Ureter (tissue), 1 donor: Measurements from ENCODE around the gene PLEKHB2. TPM values are rescaled to one million over a fixed set of nuclear protein-coding genes. Genes with fewer than 3 reads are reported as not detected.
"Not testable (repeated sequence)": the region's sequence is repeated elsewhere in the genome, so short reads cannot be mapped to it uniquely, and the experiment has no call there.

Experiments
- DNase-seq: peaks from one replicate; pipeline ENCODE4 v3.0.0-alpha.2; 2020; ENCODE audit warnings: low spot score
- total RNA-seq: library from RNA; stranded (reverse); gene quantifications from one replicate; pipeline ENCODE4 v1.2.4, GENCODE V29; 2023
- donor health status: DM: yes; HTN: yes; CAD: no.

The PLEKHB2 gene
- total RNA-seq, 1 donor from 2014 or later: 57.7 TPM

DNA sequence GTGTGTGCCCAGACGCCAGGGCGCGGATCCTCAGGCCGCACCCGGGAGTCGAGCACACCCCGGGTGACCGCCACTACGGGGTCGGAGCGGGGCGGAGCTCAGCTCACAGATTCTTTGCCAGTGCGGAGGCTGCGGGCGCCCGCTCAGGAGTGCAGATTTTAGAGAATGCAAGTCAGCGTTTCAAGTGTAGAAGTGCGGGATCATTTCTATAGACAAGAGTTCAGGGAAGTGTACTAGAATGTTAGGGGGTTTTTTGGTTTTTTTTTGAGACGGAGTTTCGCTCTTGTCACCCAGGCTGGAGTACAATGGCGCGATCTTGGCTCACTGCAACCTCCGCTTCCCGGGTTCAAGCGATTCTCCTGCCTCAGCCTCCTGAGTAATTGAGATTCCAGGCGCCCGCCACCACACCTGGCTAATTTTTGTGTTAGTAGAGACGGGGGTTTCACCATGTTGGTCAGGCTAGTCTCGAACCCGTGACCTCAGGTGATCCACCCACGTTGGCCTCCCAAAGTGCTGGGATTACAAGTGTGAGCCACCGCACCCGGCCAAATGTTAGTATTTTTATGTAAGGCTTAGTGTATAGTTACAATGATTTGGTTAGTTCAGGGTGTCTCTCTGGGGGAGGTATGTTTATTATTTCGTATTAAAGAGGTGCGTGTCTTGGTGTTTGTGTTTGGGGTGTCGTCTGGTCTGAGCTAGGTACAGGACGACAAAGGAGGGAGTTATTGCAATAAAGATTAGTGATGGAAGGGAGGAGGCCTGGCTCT is 11.3 kb upstream of the PLEKHB2 start:
- no peak for DNase-seq

DNA sequence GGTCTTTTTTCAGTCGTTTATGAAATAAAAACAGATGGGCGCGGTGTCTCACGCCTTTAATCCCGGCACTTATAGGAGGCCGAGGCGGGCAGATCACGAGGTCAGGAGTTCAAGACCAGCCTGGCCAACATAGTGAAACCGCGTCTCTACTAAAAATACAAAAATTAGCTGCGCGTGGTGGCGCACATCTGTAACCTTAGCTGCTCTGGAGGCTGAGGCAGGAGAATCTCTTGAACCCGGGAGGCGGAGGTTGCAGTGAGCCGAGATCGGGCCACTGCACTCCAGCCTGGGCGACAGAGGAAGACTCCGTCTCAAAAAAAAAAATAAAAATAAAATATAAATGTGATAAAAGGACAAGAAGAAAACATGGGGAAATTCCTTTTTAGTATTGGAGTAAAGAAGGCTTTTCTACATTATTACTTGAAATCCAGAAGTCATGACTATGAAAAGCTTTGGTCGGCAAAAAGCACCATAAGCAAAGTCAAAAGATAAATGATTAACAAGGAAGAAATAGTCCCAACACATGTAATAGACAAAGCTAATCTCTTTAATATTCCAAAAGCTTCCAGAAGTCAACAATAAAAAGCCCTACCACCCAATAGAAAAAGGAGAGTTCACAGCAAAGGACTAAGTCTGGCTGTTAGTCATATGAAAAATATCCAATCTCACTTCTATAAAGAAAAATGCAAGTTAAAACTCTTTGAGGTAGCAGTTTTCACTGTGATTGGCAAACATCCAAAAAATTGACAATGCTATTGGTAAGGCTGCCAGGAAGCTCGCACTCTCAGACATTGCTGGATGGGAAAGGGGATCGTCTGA is 10.5 kb upstream of the PLEKHB2 start:
- DNase-seq: no peak

DNA sequence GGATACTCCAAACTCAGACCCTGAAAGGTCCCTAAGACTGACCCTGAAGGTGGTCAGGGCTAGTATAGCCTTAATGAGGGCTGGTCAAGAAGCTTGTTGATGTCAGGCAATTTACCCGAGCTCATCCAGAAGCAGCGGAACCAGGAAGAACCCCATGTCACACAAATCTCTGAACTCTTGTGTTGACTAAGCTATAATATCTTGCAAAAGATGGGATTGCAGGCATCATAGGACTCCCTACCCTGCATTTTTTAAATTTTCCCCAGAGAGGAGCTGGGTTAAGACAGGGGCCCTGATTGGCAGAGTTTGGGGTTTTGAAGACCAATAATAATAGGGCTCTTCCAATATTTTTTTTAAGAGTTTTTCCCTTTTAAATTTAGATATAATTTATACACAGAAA is 2.0 kb upstream of the PLEKHB2 start:
- DNase-seq: no peak

DNA sequence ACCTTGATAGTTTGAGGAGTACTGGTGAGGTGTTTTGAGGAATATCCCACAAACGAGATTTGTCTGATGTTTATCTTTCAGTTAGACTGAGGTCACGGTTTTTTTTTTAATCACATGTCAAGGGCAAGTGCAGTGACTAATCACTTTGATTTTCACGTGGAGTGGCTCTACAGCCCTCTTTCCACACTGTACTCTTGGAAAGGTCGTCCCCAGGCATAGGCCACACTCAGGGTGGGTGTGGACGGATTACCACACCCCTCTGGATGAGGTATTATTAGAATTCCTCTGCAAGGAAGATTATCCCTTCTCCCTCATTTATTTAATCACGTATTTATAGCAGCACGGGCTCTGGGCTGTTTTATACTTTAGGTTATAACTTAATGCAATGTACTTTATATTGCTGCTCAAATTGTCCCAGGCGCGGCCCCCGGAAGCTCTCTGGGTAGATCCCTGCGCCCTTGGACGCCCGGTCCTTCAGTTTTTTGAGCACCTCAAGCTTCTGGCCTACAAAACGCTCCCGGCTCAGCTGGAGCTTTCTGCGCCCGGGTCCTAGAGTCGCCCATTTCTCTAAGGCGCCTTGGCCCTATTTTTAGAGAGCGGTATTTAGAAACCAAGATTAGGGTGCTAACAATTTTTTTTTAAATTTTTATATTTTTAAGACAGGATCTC is 515 bp upstream of the PLEKHB2 start:
- DNase-seq: peak; percentile 81

DNA sequence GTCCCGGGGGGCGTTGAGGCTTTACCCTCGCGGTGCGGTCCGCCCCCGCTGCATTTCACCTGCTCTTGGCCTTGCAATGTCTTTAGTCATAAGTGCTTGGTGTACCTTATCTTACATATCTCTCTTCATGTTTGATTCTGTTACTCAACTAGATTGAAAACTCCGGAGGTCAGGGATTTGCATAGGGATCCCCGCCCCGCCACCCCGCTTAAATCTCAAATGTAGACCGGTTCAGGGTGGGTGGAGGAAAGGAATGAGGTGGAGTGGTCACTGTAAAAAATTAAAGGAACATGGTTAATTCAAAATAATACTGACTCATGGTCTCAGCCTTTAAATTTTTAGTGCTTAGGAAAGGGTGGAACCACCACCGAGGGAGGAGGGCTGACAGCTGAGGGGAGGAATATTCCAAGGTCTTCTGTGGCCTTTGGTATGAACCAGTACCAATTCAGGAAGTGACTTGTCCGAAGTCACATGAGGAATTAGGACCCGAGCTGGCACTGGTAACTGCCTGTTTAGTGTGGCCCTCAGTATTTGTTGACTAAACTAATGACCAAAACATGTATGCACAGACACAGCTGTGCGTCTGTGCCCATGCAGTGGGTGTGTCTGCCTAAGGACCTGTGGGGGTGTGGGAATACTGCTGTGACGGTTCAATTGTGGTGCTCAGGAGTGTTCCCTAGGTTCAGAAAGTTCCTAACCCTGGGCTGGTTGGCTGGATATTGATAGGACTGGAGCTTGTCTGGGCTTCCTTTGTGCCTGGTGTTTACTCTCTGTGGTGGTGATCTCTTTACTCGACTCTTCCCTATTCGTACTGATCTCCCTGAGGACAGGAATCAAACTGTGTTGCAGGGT is 1.0 kb downstream of the PLEKHB2 start:
- peak; percentile 52 for DNase-seq

DNA sequence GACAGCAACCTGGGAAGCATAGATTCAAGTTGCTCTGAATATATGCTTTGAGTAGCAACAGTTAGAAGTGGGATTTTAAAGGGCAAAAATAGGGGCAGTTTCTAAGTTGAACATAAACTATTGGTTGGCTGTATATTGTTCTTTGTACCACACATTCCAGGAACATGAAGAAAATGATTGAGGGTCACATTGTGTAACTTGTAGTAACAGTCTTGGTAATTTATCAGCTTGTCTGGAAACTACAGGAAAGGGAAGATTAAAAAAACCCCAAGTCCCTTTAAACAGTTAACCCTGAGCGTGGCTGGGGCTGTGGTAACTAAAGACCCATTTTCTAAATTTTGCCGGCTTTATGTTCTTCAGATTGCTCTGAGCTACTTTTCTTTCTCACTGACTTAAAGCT is 7.4 kb downstream of the PLEKHB2 start:
- DNase-seq: no peak

DNA sequence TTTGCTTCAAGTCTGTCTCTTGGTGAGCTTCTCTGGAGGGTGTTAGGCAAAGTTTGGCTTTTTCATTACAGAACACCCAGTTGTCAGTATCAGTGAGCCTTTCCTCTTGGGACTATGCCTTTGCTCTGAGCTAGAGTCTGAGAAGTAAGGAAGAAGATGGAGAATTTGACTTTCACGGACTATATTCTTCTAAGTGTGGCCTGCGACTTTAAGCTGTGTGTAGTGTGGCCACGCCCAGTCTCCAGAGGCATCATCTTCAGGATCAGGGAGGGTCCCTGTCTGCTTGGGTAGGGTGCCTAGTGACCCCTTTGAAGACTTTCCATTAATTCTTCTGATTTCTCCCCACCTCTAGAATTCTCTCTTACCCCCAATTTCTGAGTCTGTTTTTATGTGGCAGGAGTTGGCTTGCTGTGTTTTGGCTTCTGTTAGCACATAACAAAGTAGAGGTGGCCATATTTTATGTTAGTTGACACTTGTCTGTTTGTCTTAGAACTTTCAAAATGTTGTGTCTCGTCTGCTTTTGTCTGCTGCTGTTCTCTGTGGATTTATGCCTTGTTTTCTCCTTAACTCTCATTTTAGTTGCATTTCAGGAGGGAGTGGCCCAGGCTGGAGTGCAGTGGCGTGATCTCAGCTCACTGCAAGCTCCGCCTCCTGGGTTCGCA is 8.6 kb downstream of the PLEKHB2 start:
- no peak for DNase-seq

DNA sequence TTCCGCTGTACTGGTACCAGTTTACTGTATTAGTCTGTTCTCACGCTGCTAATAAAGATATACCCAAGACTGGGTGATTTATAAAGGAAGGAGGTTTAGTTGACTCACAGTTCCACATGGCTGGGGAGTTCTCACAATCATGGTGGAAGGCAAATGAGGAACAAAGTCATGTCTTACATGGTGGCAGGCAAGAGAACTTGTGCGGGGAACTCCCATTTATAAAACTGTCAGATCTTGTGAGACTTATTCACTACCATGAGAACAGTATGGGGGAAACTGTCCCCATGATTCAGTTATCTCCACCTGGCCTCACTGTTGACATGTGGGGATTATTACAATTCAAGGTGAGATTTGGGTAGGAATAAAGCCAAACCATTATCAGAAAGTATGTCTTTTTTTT is 9.8 kb downstream of the PLEKHB2 start:
- not testable (repeated sequence) for DNase-seq

DNA sequence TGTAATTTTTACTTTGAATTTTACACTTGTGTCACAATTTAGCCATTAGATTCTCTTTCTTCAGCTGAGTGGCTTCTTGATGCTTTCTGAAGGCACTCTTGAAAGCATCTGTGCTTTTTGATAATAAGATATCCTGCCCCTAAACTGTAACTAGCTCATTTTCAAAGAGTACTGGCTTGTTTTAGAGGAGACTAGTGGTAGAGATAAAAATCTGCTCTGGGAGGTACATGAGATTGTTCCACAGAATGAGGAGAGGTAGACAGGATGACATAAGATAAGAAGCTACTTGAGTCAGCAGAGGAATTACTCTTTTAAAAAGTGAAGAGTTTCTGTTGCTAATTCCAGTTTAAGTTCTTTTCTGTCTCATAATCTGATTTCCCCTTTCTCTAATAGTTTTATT is 10.6 kb downstream of the PLEKHB2 start:
- DNase-seq: no peak

DNA sequence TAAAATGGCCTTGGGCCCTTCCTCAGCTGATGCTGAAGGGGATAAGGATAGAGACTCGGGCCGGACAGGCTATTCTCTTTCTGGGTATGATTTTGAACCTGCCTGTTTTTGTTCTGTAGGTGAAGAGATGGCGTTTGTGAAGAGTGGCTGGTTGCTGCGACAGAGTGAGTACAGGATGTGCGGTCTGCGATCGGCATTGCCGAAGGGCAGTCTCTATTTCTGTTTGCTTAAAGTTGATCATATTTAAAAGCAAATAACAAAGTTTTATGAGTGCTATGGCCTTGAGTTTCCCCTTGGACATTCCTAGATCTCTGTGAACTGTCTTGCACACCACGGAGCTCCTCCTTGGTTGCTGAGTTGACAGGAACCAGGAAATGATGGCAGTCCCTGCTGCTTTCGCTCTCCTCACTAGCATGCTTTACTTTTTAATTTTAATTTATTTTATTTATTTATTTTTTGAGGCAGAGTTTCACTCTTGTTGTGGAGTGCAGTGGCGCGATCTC is 15.7 kb downstream of the PLEKHB2 start:
- DNase-seq: no peak

DNA sequence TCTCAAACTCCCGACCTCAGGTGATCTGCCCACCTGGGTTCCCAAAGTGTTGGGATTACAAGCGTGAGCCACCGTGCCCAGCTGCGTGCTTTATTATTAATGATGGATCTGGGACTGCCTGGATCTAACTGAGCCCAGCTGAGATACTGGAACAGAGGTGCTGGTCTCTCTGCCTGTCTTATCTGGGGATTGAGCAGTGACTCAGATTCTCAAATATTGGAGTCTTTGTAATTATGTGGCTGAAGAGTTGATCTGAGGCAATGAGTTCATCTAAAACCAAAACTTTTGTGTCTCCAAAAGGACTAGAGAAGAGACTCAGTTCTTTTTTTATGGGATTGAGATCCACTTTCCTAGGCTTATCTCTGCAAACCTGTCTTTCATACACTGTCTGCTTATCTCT is 16.3 kb downstream of the PLEKHB2 start:
- DNase-seq: no peak

DNA sequence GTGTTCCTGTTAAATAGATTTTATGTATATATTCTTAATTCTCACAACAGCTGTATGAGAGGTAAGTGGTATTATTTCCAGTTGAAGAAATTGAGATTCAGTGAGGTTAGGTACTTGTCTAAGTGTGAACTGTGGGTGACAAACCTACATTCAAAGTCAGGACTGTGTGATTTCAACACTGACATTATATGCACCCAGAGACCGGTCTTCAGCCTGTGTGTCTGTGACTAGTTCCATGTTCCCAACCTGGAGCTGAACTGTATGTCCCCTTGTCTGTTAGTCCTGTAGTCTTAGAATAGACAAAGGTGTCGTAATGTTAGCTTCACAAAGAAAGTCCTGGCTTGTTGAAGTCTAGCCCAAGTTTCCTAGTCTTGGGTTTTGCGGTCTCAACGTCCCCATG is 17.4 kb downstream of the PLEKHB2 start:
- DNase-seq: no peak

DNA sequence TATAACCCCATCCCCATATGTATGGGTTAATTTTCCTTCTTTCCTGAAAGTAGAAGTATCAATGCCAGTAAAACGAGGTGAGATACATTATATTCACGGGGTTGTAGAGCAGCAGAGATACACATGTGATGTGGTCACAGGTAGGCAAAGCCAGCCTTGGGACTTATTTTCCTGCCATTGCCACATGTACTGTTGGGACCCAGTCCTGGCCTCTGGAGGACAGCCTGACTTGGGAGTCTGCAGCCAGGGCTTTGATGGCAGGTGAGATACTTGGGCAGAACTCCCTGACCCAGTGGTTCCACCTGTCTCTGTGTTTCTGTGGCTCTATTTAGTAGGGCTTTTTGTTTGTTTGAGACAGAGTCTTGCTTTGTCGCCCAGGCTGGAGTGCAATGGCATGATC is 18.1 kb downstream of the PLEKHB2 start:
- DNase-seq: no peak

DNA sequence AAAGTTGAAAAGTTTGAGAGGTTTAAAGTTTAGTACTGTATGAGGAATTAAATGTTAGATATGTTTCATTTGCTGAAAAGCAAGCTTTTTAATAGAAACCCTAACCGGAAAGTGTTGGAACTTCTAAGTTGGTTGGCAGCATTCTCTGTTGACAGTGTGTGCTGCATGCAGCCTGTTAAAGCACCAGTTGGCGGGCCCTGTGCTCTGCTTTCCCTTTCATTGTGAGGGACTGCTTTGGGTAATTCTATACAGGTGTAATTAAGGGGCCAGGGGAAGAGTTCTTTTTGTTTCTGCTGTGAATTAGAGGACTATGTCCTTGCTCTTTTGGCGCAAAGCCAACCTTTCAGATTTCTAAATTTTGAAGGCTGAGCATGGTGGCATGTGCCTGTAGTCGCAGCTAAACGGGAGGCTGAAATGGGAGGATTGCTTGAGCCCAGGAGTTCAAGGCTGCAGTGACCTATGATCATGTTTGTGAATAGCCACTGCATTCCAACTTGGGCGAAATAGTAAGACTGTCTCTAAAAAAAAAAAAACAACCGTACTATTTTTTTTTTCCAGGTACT is 20.1 kb downstream of the PLEKHB2 start:
- DNase-seq: no peak

DNA sequence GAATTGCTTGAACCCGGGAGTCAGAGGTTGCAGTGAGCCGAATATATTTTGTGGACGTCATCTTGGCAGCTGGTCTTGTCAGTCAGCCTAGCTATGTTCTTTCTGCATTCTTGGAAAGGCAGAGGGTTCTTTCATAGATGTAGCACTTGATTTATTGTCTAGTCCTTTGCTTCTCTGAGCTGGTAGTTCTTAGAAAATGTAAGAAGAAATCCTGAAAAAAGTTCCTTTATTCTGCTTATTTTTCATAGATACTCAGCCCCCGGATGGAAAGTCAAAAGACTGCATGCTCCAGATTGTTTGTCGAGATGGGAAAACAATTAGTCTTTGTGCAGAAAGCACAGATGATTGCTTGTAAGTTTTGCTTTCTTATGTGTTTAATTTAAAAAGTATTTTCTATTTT is 21.3 kb downstream of the PLEKHB2 start:
- no peak for DNase-seq

DNA sequence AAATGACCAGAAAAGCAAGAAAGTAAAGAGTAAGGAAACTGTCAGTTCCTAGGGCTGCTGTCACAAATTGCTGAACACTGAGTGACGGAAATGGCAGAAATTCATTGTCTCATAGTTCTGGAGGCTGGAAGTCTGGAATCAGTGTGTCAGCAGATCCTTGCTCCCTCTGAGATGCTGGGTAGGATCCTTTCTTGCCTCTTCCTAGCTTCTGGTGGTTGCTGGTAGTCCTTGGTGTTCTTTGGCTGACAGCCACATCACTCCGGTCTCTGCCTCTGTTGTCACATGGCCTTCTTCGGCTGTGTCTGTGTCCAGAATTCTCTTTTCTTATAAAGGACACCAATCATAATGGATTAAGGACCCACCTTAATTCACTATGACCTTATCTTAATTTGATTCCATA is 21.9 kb downstream of the PLEKHB2 start:
- DNase-seq: no peak

DNA sequence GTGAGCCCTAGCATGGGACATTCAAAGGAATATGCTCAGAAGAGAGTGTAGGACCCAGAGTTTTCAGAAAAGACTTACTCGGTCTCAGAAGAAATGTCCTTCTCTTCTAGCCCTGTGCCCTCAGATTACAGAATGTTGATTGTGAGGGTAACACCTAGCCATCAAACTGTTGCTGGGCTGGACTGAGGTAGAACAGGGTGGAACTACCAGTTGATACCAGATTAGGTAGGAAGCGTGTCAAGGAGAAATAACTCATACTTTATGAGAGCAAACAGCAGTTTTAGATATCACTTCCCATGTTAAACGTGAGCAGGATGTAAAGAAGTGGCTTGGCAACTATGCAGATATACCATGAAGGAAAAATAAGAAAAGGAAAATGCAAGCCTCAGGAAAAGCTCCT is 22.8 kb downstream of the PLEKHB2 start:
- no peak for DNase-seq

DNA sequence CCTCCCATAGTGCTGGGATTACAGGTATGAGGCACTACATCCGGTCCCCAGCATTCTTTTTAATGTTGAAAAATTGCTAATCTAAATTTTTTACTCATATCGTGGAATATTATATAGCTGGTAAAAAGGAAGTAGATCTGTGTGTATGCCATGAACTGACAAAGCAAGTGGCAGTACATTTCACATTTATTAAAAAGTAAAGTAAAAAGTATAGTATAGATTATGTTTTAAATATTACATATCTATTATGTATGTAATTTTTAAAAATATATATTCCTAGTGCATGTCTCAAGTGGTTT is 25.1 kb downstream of the PLEKHB2 start:
- DNase-seq: no peak

DNA sequence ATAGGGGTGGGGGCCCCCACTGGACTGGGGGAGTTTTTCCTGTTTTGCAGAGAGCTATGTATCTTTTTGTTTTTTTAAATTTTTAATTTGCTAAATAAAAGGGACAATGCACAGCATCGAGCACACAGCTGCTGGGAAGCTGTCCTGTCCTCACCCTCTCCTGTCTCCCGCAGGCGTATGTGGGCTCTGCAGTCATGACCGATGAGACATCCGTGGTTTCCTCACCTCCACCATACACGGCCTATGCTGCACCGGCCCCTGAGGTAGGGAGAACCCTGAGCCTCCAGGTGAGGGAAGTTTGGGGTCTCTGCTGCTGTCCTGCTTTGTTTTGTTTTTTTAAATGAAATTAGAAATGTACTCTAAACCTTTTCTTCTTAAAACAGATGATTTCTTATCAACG is 27.6 kb downstream of the PLEKHB2 start:
- no peak for DNase-seq

DNA sequence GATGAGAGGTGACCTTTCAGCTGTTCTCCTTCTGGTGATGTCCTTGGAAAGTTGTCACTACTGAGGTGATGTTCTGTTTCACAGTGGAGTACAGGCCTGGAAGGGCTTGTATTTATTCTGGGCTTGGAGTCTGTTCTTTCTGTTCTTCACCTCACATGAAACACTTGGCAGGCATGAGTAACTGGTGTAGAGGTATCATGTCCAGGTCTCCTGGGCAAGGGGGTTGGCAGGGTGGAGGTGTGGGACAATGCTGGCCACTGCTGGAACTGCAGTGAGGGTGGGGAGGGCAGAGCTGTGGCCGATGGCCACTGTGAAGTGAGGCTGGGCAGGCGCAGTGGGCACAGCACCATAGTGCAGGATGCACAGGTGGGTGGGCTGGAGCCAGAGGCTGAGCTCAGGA is 35.4 kb downstream of the PLEKHB2 start:
- no peak for DNase-seq

DNA sequence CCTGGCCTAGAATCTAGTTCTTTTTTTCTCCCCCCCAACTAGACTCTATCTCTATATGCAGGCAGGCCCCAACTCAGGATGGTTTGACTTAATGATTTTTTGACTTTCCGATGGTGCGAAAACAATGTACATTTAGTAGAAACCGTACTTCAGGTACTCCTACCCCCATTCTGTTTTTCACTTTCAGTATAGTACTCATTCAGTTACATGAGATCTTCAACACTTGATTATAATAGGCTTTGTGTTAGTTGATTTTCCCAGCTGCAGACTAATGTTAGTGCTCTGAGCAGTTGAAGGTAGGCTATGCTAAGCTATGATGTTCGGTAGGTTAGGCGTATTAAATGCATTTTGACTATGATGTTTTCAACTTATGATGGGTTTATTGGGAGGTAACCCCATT is 37.7 kb downstream of the PLEKHB2 start:
- DNase-seq: no peak
